Activated naive CD8-positive, alpha-beta T cell treated with anti-CD3 and anti-CD28 coated beads, Interleukin-2, amount 10 ng/mL, durations not matched to agents 7 days and 5 days (primary cell): ENCODE measurements around the gene PIAS3. TPM values are rescaled to one million over a fixed set of nuclear protein-coding genes. Genes with fewer than 3 reads are reported as not detected.
A peak's percentile ranks its signal among the peaks of the same experiment; 100 is the strongest.

Experiments
- ATAC-seq: fragments of 150-1000 bp; cut with Tn5 transposase; one replicate; pipeline ENCODE4 v1.10.0; 2021; ENCODE audit warnings: low read depth, moderate library complexity
- POLR2A ChIA-PET: fragments of 350-600 bp; sonication (Branson Sonifier 250); formaldehyde crosslinking; loops from one replicate; lab custom pipeline; 2021; ENCODE audit warnings: antibody characterized with exemption; lab: Charles Lee
- DNase-seq: peaks from one replicate; pipeline ENCODE4 v3.0.0; 2021
- H3K27ac Mint-ChIP-seq: one replicate; pipeline ENCODE4 v1.8.0; 2022; ENCODE audit warnings: mild to moderate bottlenecking, mixed read lengths
- H3K27me3 Mint-ChIP-seq: one replicate; pipeline ENCODE4 v1.8.0; 2022; ENCODE audit warnings: mild to moderate bottlenecking, moderate library complexity, mixed read lengths
- H3K36me3 Mint-ChIP-seq: one replicate; pipeline ENCODE4 v1.8.0; 2021; ENCODE audit warnings: mild to moderate bottlenecking, mixed read lengths
- H3K4me1 Mint-ChIP-seq: one replicate; pipeline ENCODE4 v1.8.0; 2021; ENCODE audit warnings: mixed read lengths
- H3K4me3 Mint-ChIP-seq: one replicate; pipeline ENCODE4 v1.8.0; 2022; ENCODE audit warnings: mild to moderate bottlenecking, moderate library complexity, mixed read lengths
- H3K9me3 Mint-ChIP-seq: one replicate; pipeline ENCODE4 v1.8.0; 2021; ENCODE audit warnings: mixed read lengths
- total RNA-seq, 2 experiments: library from RNA; stranded (reverse); gene quantifications; one replicate each; pipeline ENCODE4 v1.2.3, GENCODE V29; 2021

PIAS3 gene
- total RNA-seq, 2 experiments from 2014 or later = 31.8 to 33.3 TPM

- ATAC-seq = no peak
- no peak overlapping the region for H3K27ac Mint-ChIP-seq
- no peak overlapping the region for H3K4me3 Mint-ChIP-seq
- no peaks in the 10 kb centered on the region for H3K9me3 Mint-ChIP-seq
- POLR2A ChIA-PET = no interaction called here
- peaks cover 12% of the 10 kb centered on the region for H3K4me1 Mint-ChIP-seq
- H3K27me3 Mint-ChIP-seq = peaks cover 9% of the 10 kb centered on the region
- no peaks in the 10 kb centered on the region for H3K36me3 Mint-ChIP-seq
- no peak for DNase-seq
These were observed 30.8 kb upstream of the PIAS3 start for GRCh38 chr1:145889722-145890121.

GRCh38 chr1:145887631-145888030, 28.8 kb upstream of the PIAS3 start:
- DNase-seq (no peak), ATAC-seq (no peak)
- Mint-ChIP-seq H3K36me3 (no peaks in the 10 kb centered on the region), H3K4me1 (peaks cover 13% of the 10 kb centered on the region), H3K9me3 (no peaks in the 10 kb centered on the region), H3K27me3 (peaks cover 26% of the 10 kb centered on the region), H3K27ac (no peak overlapping the region), H3K4me3 (no peak overlapping the region)
- POLR2A ChIA-PET = interaction anchor here (1.6 kb wide), 1 partner anchor 28 kb away, joined by 7 read pairs; the partner anchor contains the start of gene PIAS3

- POLR2A ChIA-PET = interaction anchor here (0.6 to 2.4 kb wide), 2 partner anchors 21 to 28 kb away, joined by 4 to 12 read pairs; partner anchors contain the start of gene PIAS3
- Mint-ChIP-seq H3K27me3 (peaks cover 26% of the 10 kb centered on the region), H3K4me3 (peak overlapping the region; percentile 70), H3K9me3 (no peaks in the 10 kb centered on the region), H3K4me1 (peaks cover 13% of the 10 kb centered on the region), H3K27ac (no peak overlapping the region), H3K36me3 (no peaks in the 10 kb centered on the region)
- ATAC-seq (no peak), DNase-seq (no peak)
These were observed 27.9 kb upstream of the PIAS3 start for GRCh38 chr1:145886816-145887215.

GRCh38 chr1:145886390-145886789, 27.5 kb upstream of the PIAS3 start:
- Mint-ChIP-seq H3K9me3 (no peaks in the 10 kb centered on the region), H3K27me3 (peaks cover 26% of the 10 kb centered on the region), H3K4me1 (peaks cover 13% of the 10 kb centered on the region), H3K4me3 (peak overlapping the region; percentile 83), H3K27ac (no peak overlapping the region), H3K36me3 (no peaks in the 10 kb centered on the region)
- POLR2A ChIA-PET = interaction anchor here (0.6 to 2.4 kb wide), 2 partner anchors 21 to 27 kb away, joined by 4 to 12 read pairs; partner anchors contain the start of gene PIAS3
- DNase-seq = no peak
- ATAC-seq = no peak

- POLR2A ChIA-PET = interaction anchor here (0.6 to 2.4 kb wide), 4 partner anchors 14 to 41 kb away, joined by 3 to 12 read pairs (median 4); partner anchors contain the start of genes NUDT17, PIAS3 and RBM8A
- no peaks in the 10 kb centered on the region for H3K36me3 Mint-ChIP-seq
These were observed 26.9 kb upstream of the PIAS3 start, which contains the start of gene ANKRD35 for GRCh38 chr1:145885738-145886287. Gene ANKRD35 (minus strand): TSS chr1:145885866. CDS start chr1:145885758, 108 bp downstream.

GRCh38 chr1:145884675-145885074, 25.8 kb upstream of the PIAS3 start:
- POLR2A ChIA-PET = interaction anchor here (1.3 kb wide), 1 partner anchor 26 kb away, joined by 5 read pairs; the partner anchor contains the start of gene PIAS3
- Mint-ChIP-seq H3K9me3 (no peaks in the 10 kb centered on the region), H3K27ac (no peak overlapping the region), H3K4me1 (peaks cover 15% of the 10 kb centered on the region), H3K27me3 (peaks cover 26% of the 10 kb centered on the region), H3K36me3 (no peaks in the 10 kb centered on the region), H3K4me3 (peak overlapping the region; percentile 83)
- no peak for ATAC-seq
- no peak for DNase-seq

More at GRCh38 chr1:145885738-145886287, 26.9 kb upstream of the PIAS3 start, which contains the start of gene ANKRD35:
- peaks cover 13% of the 10 kb centered on the region for H3K4me1 Mint-ChIP-seq
- ATAC-seq (peak; percentile 100), DNase-seq (peak; percentile 91)
- H3K27me3 Mint-ChIP-seq = peaks cover 26% of the 10 kb centered on the region
- H3K4me3 Mint-ChIP-seq = peak within 1 kb of the TSS; percentile 83
- no peaks in the 10 kb centered on the region for H3K9me3 Mint-ChIP-seq
- H3K27ac Mint-ChIP-seq = no peak within 1 kb of the TSS

- POLR2A ChIA-PET = interaction anchor here (1.3 to 2.5 kb wide), 2 partner anchors 8 to 20 kb away, joined by 3 to 9 read pairs; partner anchors contain the start of gene PIAS3
- Mint-ChIP-seq H3K4me3 (no peak overlapping the region), H3K9me3 (no peaks in the 10 kb centered on the region), H3K27ac (no peak overlapping the region), H3K4me1 (peaks cover 7% of the 10 kb centered on the region), H3K27me3 (peaks cover 41% of the 10 kb centered on the region), H3K36me3 (no peaks in the 10 kb centered on the region)
- no peak for ATAC-seq
- no peak for DNase-seq
These were observed 20.9 kb upstream of the PIAS3 start for GRCh38 chr1:145879775-145880174.

GRCh38 chr1:145878724-145879123, 19.8 kb upstream of the PIAS3 start:
- H3K27ac Mint-ChIP-seq = no peak overlapping the region
- POLR2A ChIA-PET = interaction anchor here (2.5 kb wide), 1 partner anchor 19 kb away, joined by 9 read pairs; the partner anchor contains the start of gene PIAS3
- DNase-seq (no peak), ATAC-seq (no peak)
- H3K4me3 Mint-ChIP-seq = no peak overlapping the region
- no peaks in the 10 kb centered on the region for H3K9me3 Mint-ChIP-seq
- H3K36me3 Mint-ChIP-seq = no peaks in the 10 kb centered on the region
- peaks cover 36% of the 10 kb centered on the region for H3K27me3 Mint-ChIP-seq
- H3K4me1 Mint-ChIP-seq = peaks cover 5% of the 10 kb centered on the region

- Mint-ChIP-seq H3K9me3 (no peaks in the 10 kb centered on the region), H3K27ac (no peak overlapping the region), H3K27me3 (peaks cover 36% of the 10 kb centered on the region), H3K36me3 (no peaks in the 10 kb centered on the region), H3K4me1 (peaks cover 6% of the 10 kb centered on the region), H3K4me3 (no peak overlapping the region)
- no peak for DNase-seq
- ATAC-seq = no peak
- POLR2A ChIA-PET = no interaction called here
These were observed 19.1 kb upstream of the PIAS3 start for GRCh38 chr1:145877923-145878486.

- POLR2A ChIA-PET = interaction anchor here (6.2 kb wide), 1 partner anchor 15 kb away, joined by 35 read pairs; the partner anchor contains the start of gene PIAS3
These were observed 15.8 kb upstream of the PIAS3 start for GRCh38 chr1:145874646-145875045.

GRCh38 chr1:145871994-145872924, 13.4 kb upstream of the PIAS3 start:
- Mint-ChIP-seq H3K4me3 (peak overlapping the region; percentile 83), H3K4me1 (peaks cover 14% of the 10 kb centered on the region), H3K27me3 (peaks cover 34% of the 10 kb centered on the region), H3K9me3 (no peaks in the 10 kb centered on the region), H3K36me3 (peaks cover 2% of the 10 kb centered on the region), H3K27ac (peak overlapping the region; percentile 84)
- ATAC-seq (peak; percentile 91), DNase-seq (peak; percentile 69)
- POLR2A ChIA-PET = interaction anchor here (0.6 to 6.2 kb wide), 10 partner anchors 8 to 107 kb away, joined by 3 to 35 read pairs (median 4); partner anchors contain the start of genes ANKRD35, NUDT17, PEX11B and PIAS3

More at GRCh38 chr1:145874646-145875045, 15.8 kb upstream of the PIAS3 start:
- no peak overlapping the region for H3K27ac Mint-ChIP-seq
- DNase-seq (no peak), ATAC-seq (no peak)
- H3K4me3 Mint-ChIP-seq = no peak overlapping the region
- peaks cover 42% of the 10 kb centered on the region for H3K27me3 Mint-ChIP-seq
- H3K4me1 Mint-ChIP-seq = peaks cover 19% of the 10 kb centered on the region
- peaks cover 2% of the 10 kb centered on the region for H3K36me3 Mint-ChIP-seq
- no peaks in the 10 kb centered on the region for H3K9me3 Mint-ChIP-seq

GRCh38 chr1:145868232-145868631, 9.4 kb upstream of the PIAS3 start:
- H3K4me1 Mint-ChIP-seq = peaks cover 14% of the 10 kb centered on the region
- H3K9me3 Mint-ChIP-seq = no peaks in the 10 kb centered on the region
- peaks cover 2% of the 10 kb centered on the region for H3K36me3 Mint-ChIP-seq
- no peak overlapping the region for H3K27ac Mint-ChIP-seq
- ATAC-seq (no peak), DNase-seq (no peak)
- POLR2A ChIA-PET = no interaction called here
- H3K4me3 Mint-ChIP-seq = no peak overlapping the region
- peaks cover 19% of the 10 kb centered on the region for H3K27me3 Mint-ChIP-seq
